Gastroesophageal sphincter (tissue), 3 donors: ENCODE measurements around the gene CLIP4.

Experiments
- POLR2A ChIP-seq, 2 donors: fragments of 450-650 bp; IDR thresholded peaks; one replicate each; pipeline ENCODE4 v1.6.1; 2017; ENCODE audit warnings: antibody characterized with exemption in 2 of 2, mild to moderate bottlenecking in 2 of 2, moderate library complexity in 1 of 2
- POLR2AphosphoS5 ChIP-seq: sonication (generic); formaldehyde crosslinking; IDR thresholded peaks from one replicate; pipeline ENCODE4 v1.6.1; 2017; ENCODE audit warnings: antibody characterized with exemption
- TF ChIP-seq, protein P1 (sequence below), 4 experiments: fragments of 200-600 bp in 2 of 4; fragments of 450-650 bp in 2 of 4; sonication (generic) in 1 of 4; IDR thresholded peaks; one replicate each; pipeline ENCODE4 v1.5.1; 2017 to 2019; ENCODE audit warnings: antibody characterized with exemption in 4 of 4, mild to moderate bottlenecking in 2 of 4, moderate library complexity in 2 of 4

DNA sequence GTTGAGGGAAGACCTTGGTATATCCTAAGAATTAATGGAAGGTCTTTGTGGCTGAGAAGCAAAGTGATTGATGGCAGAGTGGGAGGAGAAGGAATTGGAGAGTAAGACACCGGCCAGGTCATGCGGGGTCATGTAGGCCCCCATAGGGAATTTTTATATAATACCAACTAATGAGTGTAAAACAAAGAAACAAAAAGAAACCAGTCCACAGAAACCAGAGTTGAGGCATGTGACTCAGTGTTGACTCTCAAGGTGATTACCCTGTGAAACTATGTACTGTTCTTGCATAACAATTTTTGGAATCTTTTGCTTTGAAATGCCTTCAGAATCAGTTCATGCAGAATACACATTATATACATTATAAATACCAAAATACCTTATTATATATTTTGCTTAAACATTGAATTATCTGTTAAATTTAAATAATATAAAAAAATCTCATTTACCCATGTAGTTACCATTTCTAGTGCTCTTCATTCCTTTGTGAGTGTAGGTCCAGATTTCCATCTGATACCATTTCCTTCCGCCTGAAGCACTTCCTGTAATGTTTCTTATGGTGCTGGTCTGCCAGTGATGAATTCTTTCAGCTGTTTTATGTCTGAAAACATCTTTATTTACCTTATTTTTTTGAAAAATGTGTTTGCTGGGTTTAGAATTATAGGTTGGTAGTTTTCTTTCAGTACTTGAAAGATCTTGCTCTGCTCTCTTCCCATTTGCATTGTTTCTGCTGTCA lies 8.6 kb downstream of the CLIP4 start:
- TF ChIP-seq, protein P1, sequence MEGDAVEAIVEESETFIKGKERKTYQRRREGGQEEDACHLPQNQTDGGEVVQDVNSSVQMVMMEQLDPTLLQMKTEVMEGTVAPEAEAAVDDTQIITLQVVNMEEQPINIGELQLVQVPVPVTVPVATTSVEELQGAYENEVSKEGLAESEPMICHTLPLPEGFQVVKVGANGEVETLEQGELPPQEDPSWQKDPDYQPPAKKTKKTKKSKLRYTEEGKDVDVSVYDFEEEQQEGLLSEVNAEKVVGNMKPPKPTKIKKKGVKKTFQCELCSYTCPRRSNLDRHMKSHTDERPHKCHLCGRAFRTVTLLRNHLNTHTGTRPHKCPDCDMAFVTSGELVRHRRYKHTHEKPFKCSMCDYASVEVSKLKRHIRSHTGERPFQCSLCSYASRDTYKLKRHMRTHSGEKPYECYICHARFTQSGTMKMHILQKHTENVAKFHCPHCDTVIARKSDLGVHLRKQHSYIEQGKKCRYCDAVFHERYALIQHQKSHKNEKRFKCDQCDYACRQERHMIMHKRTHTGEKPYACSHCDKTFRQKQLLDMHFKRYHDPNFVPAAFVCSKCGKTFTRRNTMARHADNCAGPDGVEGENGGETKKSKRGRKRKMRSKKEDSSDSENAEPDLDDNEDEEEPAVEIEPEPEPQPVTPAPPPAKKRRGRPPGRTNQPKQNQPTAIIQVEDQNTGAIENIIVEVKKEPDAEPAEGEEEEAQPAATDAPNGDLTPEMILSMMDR (IDR thresholded peaks at IDR 0.05) = no peak
- TF ChIP-seq POLR2AphosphoS5 (no peak), POLR2A (IDR thresholded peaks at IDR 0.05) (no peak)
